Adrenal gland (tissue), 5 donors: ENCODE data around the gene EXOC4.

Source experiments
- POLR2A ChIP-seq, 2 donors: fragments of 450-650 bp; IDR thresholded peaks; one replicate each; pipeline ENCODE4 v1.6.1; 2017; ENCODE audit warnings: antibody characterized with exemption in 2 of 2, mild to moderate bottlenecking in 2 of 2, moderate library complexity in 1 of 2
- TF ChIP-seq, protein P1 (sequence below), 6 experiments: fragments of 450-650 bp in 4 of 6; fragments of 200-600 bp in 2 of 6; sonication (generic) in 1 of 6; IDR thresholded peaks; 1 replicate in 5 of 6; 2 replicates in 1 of 6; pipeline versions ENCODE4 v1.5.1 to v1.8.0; 2016 to 2021; ENCODE audit warnings: antibody characterized with exemption in 6 of 6, mild to moderate bottlenecking in 2 of 6, moderate library complexity in 1 of 6
- donor health status: DM: no; HTN: no; CAD: no.

DNA sequence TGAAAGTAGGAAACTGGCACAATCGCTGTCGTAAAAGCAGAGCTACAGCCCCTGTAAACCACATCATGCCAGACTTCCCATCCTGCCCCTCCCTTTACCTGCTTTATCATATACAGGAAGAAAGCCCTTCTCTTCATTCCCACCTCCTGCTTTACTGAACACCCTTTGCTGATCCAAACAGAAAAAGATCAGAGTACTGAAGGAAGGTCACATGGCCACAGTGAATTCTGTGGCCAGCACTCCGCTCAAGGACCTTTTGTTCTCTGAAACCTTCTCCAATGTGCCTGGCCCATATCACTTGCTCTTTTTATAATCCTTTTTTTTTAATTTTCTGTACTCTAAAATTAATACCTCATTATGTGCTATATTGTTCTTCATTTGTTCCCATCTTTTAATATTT, 765.4 kb downstream of the EXOC4 start:
- TF ChIP-seq POLR2A (IDR thresholded peaks at IDR 0.05), result no peak
- TF ChIP-seq, protein P1, sequence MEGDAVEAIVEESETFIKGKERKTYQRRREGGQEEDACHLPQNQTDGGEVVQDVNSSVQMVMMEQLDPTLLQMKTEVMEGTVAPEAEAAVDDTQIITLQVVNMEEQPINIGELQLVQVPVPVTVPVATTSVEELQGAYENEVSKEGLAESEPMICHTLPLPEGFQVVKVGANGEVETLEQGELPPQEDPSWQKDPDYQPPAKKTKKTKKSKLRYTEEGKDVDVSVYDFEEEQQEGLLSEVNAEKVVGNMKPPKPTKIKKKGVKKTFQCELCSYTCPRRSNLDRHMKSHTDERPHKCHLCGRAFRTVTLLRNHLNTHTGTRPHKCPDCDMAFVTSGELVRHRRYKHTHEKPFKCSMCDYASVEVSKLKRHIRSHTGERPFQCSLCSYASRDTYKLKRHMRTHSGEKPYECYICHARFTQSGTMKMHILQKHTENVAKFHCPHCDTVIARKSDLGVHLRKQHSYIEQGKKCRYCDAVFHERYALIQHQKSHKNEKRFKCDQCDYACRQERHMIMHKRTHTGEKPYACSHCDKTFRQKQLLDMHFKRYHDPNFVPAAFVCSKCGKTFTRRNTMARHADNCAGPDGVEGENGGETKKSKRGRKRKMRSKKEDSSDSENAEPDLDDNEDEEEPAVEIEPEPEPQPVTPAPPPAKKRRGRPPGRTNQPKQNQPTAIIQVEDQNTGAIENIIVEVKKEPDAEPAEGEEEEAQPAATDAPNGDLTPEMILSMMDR (IDR thresholded peaks at IDR 0.05), result no peak
